Tracheal epithelial cell (primary cell): Measurements from ENCODE around the gene RBMS1. TPM values are rescaled to one million over a fixed set of nuclear protein-coding genes. Genes with fewer than 3 reads are reported as not detected.

Experiments used
- total RNA-seq: library from RNA; depleted of rRNA; stranded (reverse); fragments of >200 nt; gene quantifications from 2 replicates; pipeline ENCODE4 v1.2.1, GENCODE V29; 2014

Gene RBMS1
- total RNA-seq: 32.2 and 51.3 TPM in 2 replicates

GRCh38 chr2:160493227-160494028 lies at the start of gene RBMS1:
Gene RBMS1 (minus strand): TSS chr2:160493807. CDS start chr2:160493363, 444 bp downstream.

